Sigmoid colon (tissue), 7 donors: ENCODE data around the gene IRS2. TPM values are rescaled to one million over a fixed set of nuclear protein-coding genes. Genes with fewer than 3 reads are reported as not detected.

ENCODE experiments used
- DNase-seq: peaks from one replicate; pipeline ENCODE4 v3.0.0-alpha.2; 2019
- H3K27ac ChIP-seq, 4 donors: fragments of 200-600 bp; sonication (generic); one replicate each; pipeline ENCODE4 v1.5.1; 2016 to 2019; ENCODE audit warnings: mild to moderate bottlenecking in 1 of 4
- H3K27me3 ChIP-seq, 3 donors: fragments of 200-600 bp; sonication (generic); one replicate each; pipeline ENCODE4 v1.5.1; 2019; ENCODE audit warnings: mild to moderate bottlenecking in 1 of 3
- H3K36me3 ChIP-seq, 4 donors: fragments of 200-600 bp; sonication (generic); one replicate each; pipeline ENCODE4 v1.5.1; 2016 to 2019
- H3K4me1 ChIP-seq, 4 donors: fragments of 200-600 bp; sonication (generic); one replicate each; pipeline ENCODE4 v1.5.1; 2017 to 2019
- H3K4me3 ChIP-seq, 4 donors: fragments of 200-600 bp; sonication (generic); one replicate each; pipeline ENCODE4 v1.5.1; 2017 to 2019; ENCODE audit warnings: mild to moderate bottlenecking in 2 of 4, moderate library complexity in 1 of 4
- H3K9me3 ChIP-seq, 4 donors: fragments of 200-600 bp in 3 of 4; sonication (generic) in 3 of 4; one replicate each; pipeline versions ENCODE4 v1.5.1 to v1.6.1; 2013 to 2019
- EP300 ChIP-seq, 4 donors: sonication (generic); formaldehyde crosslinking; IDR thresholded peaks; one replicate each; pipeline ENCODE4 v1.6.1; 2017; ENCODE audit warnings: antibody characterized with exemption in 4 of 4
- POLR2A ChIP-seq, 2 donors: fragments of 450-650 bp; IDR thresholded peaks; one replicate each; pipeline ENCODE4 v1.6.1; 2016; ENCODE audit warnings: antibody characterized with exemption in 2 of 2, mild to moderate bottlenecking in 2 of 2, moderate library complexity in 2 of 2
- POLR2AphosphoS5 ChIP-seq, 4 donors: sonication (generic); formaldehyde crosslinking; IDR thresholded peaks; one replicate each; pipeline ENCODE4 v1.6.1; 2017; ENCODE audit warnings: antibody characterized with exemption in 4 of 4
- WGBS, 2 donors: extraction: QIAGEN DNeasy Blood & Tissue Kit; methylation state at CpG; one replicate each; pipeline ENCODE4 v1.1.7; 2013; 5-methylcytosine and 5-hydroxymethylcytosine counted together
- intact Hi-C: fragments of 100-400 bp; cut with DNase I; formaldehyde crosslinking; loops from one replicate; pipeline ENCODE4 v1.15.1; 2023
- polyA plus RNA-seq, 3 donors: library from polyadenylated mRNA; stranded (reverse); fragments of 200-250 nt; gene quantifications; one replicate each; pipeline ENCODE4 v1.2.3, GENCODE V29; 2013
- total RNA-seq, 4 donors: library from RNA; depleted of rRNA; stranded (reverse); fragments of >200 nt; gene quantifications; one replicate each; pipeline ENCODE4 v1.1.0, GENCODE V29; 2016
- TF ChIP-seq, protein P1 (sequence below), 4 experiments: fragments of 450-650 bp in 3 of 4; fragments of 200-600 bp in 1 of 4; IDR thresholded peaks; one replicate each; pipeline ENCODE4 v1.5.1; 2016 to 2019; ENCODE audit warnings: antibody characterized with exemption in 4 of 4, mild to moderate bottlenecking in 3 of 4, moderate library complexity in 2 of 4
- donor health status: healthy with polysubstance abuse.
- donor health status: Bipolar disorder and iron deficiency.
- donor health status: healthy.

IRS2 gene, protein sequence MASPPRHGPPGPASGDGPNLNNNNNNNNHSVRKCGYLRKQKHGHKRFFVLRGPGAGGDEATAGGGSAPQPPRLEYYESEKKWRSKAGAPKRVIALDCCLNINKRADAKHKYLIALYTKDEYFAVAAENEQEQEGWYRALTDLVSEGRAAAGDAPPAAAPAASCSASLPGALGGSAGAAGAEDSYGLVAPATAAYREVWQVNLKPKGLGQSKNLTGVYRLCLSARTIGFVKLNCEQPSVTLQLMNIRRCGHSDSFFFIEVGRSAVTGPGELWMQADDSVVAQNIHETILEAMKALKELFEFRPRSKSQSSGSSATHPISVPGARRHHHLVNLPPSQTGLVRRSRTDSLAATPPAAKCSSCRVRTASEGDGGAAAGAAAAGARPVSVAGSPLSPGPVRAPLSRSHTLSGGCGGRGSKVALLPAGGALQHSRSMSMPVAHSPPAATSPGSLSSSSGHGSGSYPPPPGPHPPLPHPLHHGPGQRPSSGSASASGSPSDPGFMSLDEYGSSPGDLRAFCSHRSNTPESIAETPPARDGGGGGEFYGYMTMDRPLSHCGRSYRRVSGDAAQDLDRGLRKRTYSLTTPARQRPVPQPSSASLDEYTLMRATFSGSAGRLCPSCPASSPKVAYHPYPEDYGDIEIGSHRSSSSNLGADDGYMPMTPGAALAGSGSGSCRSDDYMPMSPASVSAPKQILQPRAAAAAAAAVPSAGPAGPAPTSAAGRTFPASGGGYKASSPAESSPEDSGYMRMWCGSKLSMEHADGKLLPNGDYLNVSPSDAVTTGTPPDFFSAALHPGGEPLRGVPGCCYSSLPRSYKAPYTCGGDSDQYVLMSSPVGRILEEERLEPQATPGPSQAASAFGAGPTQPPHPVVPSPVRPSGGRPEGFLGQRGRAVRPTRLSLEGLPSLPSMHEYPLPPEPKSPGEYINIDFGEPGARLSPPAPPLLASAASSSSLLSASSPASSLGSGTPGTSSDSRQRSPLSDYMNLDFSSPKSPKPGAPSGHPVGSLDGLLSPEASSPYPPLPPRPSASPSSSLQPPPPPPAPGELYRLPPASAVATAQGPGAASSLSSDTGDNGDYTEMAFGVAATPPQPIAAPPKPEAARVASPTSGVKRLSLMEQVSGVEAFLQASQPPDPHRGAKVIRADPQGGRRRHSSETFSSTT (N-terminal part only)
- total RNA-seq, result 10 to 100 TPM; 15.3 to 21.9 (median 20.3) TPM
- 1 to 10 TPM; 3.6 to 8.6 (median 5.8) TPM for polyA plus RNA-seq

DNA sequence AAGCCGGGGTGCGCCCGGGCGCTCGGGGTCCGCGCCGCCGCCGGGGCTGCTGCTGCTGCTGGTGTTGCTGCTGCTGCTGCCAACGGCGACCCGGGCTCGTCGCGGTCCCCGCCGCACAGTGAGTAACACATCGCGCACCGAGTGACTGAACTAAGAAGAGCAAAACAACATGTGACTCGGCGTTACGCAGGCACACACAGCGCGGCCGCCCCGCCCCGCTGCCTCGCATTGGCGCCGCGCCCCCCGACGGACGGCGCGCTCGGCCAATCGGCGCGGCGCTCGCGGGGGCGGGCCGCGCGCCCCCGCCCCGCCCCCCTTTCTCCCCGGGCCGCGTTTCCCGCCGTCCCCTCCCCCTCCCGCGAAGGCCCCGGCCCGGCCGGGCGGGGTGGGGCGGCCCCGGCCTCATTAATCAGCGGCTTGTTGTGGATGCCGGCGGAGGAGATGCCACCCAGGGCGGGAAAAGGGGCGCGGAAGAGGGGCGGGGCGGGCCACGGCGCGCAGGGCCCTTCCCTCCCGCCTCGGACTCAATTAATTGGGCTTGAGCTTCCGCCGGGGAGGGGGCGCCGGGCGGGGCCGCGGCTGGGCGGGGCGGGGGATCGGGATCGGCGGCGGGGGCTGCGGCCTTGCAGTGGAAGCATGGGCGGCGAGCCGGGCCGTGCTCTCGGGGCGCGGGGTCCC is at the start of gene IRS2:
Gene IRS2 (minus strand): TSS at position 127 of the 678 bp plus-strand sequence. CDS start 530 bp downstream, outside the sequence.
- intact Hi-C loops, result loop anchor here (1.0 to 5.0 kb wide), 5 partner anchors 309 to 1569 kb away; partner anchors contain the start of genes ABHD13, LIG4 and RAB20
- Histone ChIP-seq H3K27me3 (no peaks in the 10 kb centered on the region), H3K4me1 (peaks cover 0 to 60% (median 39%) of the 10 kb centered on the region in 4 donors), H3K27ac (peak within 1 kb of the TSS; percentile 95 to 98 (median 96)), H3K9me3 (no peaks in the 10 kb centered on the region), H3K4me3 (peak within 1 kb of the TSS; percentile 81 to 95 (median 90)), H3K36me3 (peaks cover 18 to 28% (median 24%) of the 10 kb centered on the region in 4 donors)
- WGBS, 2 donors, result 1% methylated on average over 98 of the region's 98 CpGs
- TF ChIP-seq EP300 (IDR thresholded peaks at IDR 0.05), result peak in 1 of 4 donors; percentile 3
- peak; percentile 99 to 100 (median 100) for TF ChIP-seq POLR2AphosphoS5 (IDR thresholded peaks at IDR 0.05)
- peak; percentile 50 to 64 for TF ChIP-seq POLR2A (IDR thresholded peaks at IDR 0.05)
- TF ChIP-seq, protein P1, sequence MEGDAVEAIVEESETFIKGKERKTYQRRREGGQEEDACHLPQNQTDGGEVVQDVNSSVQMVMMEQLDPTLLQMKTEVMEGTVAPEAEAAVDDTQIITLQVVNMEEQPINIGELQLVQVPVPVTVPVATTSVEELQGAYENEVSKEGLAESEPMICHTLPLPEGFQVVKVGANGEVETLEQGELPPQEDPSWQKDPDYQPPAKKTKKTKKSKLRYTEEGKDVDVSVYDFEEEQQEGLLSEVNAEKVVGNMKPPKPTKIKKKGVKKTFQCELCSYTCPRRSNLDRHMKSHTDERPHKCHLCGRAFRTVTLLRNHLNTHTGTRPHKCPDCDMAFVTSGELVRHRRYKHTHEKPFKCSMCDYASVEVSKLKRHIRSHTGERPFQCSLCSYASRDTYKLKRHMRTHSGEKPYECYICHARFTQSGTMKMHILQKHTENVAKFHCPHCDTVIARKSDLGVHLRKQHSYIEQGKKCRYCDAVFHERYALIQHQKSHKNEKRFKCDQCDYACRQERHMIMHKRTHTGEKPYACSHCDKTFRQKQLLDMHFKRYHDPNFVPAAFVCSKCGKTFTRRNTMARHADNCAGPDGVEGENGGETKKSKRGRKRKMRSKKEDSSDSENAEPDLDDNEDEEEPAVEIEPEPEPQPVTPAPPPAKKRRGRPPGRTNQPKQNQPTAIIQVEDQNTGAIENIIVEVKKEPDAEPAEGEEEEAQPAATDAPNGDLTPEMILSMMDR (IDR thresholded peaks at IDR 0.05), result no peak
- peak; percentile 98 for DNase-seq

DNA sequence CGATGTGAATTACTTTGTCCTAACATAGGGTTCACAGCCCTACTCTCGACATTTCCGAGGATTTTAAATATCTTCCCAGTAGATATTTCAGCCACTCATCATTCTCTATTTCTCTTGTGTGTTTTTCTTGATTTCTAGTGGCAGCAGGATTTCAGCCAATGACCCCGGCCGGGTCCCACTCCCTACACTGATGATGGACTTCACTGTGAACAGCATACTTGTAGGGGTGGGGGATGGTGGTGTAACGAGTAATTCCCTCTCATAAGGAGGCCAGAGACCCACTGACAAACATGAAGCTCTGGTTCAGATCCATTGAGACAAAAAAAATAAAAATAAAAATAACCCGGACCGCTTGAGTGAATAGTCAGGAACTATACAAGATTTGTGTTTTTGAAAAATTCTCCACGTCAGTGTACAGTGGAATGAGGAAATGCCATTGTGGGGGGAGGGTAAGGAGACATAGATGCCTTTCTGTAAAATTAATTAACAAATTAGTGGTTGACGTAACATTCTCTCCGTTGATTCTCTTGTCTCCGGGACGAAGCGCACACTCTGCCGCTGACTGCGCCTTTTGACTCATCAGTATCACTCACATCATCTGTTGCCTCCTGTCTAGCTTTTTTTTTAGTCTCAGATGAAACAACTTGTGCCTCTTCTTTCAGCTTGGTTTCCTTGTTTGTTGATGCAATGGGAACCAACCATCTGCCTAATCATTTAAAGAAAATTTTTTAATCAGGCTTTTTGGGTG is 48.8 kb upstream of the IRS2 start:
- intact Hi-C loops, result no loop called here
- H3K36me3 ChIP-seq, result no peaks in the 10 kb centered on the region
- 89 to 92% methylated on average over 16 of the region's 16 CpGs for WGBS, 2 donors
- no peak overlapping the region for H3K4me3 ChIP-seq
- no peaks in the 10 kb centered on the region for H3K4me1 ChIP-seq
- TF ChIP-seq EP300 (IDR thresholded peaks at IDR 0.05), result no peak
- TF ChIP-seq, protein P1 (IDR thresholded peaks at IDR 0.05), result no peak
- TF ChIP-seq POLR2AphosphoS5 (IDR thresholded peaks at IDR 0.05), result no peak
- no peak for TF ChIP-seq POLR2A (IDR thresholded peaks at IDR 0.05)
- no peaks in the 10 kb centered on the region for H3K27me3 ChIP-seq
- no peak for DNase-seq
- H3K9me3 ChIP-seq, result no peaks in the 10 kb centered on the region
- H3K27ac ChIP-seq, result no peak overlapping the region

DNA sequence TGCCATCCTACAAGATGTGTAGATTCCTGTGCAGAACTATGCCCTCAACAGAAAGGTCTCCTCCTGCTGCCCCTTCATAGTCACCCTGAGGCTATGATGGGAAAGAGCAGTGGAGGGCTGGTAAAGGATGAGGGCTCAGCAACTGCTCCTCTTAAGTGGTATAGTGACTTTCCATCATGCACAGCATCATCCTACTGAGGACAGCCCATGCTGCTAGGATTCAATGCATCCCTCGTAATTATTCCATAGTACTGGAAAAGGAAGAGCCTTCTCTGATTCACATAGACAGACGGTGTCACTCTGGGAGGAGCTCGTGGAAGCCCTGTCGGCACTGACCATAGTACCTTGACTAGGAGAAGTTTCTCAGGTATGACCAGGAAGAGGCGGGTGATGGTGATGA is 47.6 kb upstream of the IRS2 start:
- Histone ChIP-seq H3K27me3 (no peaks in the 10 kb centered on the region), H3K4me3 (no peak overlapping the region), H3K27ac (no peak overlapping the region), H3K36me3 (no peaks in the 10 kb centered on the region), H3K4me1 (no peaks in the 10 kb centered on the region), H3K9me3 (no peaks in the 10 kb centered on the region)
- intact Hi-C loops, result no loop called here
- no peak for DNase-seq
- 93 to 97% methylated on average over 5 of the region's 5 CpGs for WGBS, 2 donors
- TF ChIP-seq POLR2A (IDR thresholded peaks at IDR 0.05) (no peak), EP300 (IDR thresholded peaks at IDR 0.05) (no peak), POLR2AphosphoS5 (IDR thresholded peaks at IDR 0.05) (no peak)
- TF ChIP-seq, protein P1 (IDR thresholded peaks at IDR 0.05), result no peak
